Measurements from ENCODE around the gene TNFRSF25. TPM values are rescaled to one million over a fixed set of nuclear protein-coding genes. Genes with fewer than 3 reads are reported as not detected.

The TNFRSF25 gene
- polyA plus RNA-seq, 1 of the 3 experiments (the other 2 are of a cell fraction) = 20.8 TPM

- peaks cover 6 to 14% of the 10 kb centered on the region in 2 experiments; a peak in 1 of 4 replicates for H3K4me1 ChIP-seq (ENCODE audit: control insufficient read depth in 1 of 2, insufficient read depth in 2 of 2, low read depth in 1 of 2, low read length in 1 of 2)
- H3F3A ChIP-seq (replicated peaks; ENCODE audit: insufficient read depth) = no peaks in the 10 kb centered on the region
- no peak for DNase-seq
- H3K9me2 ChIP-seq = no peaks in the 10 kb centered on the region
- no peak overlapping the region for H3K27ac ChIP-seq (ENCODE audit: low read depth in 2 of 2, low read length in 1 of 2)
- H3K79me2 ChIP-seq (ENCODE audit: insufficient read depth) = no peaks in the 10 kb centered on the region
- TF ChIP-seq POLR2AphosphoS5 (IDR thresholded peaks at IDR 0.05; ENCODE audit: low read depth, low read length) (no peak), CHD2 (IDR thresholded peaks at IDR 0.05; ENCODE audit: low read length, partially characterized antibody) (no peak), MAX (IDR thresholded peaks at IDR 0.05; ENCODE audit: low read depth) (no peak), RXRA (IDR thresholded peaks at IDR 0.05; ENCODE audit: borderline replicate concordance, low read depth) (no peak), SMC3 (IDR thresholded peaks at IDR 0.05; ENCODE audit: low read depth, low read length) (no peak), YY1 (IDR thresholded peaks at IDR 0.05; ENCODE audit: low read depth) (no peak), EP300 (IDR thresholded peaks at IDR 0.05; ENCODE audit: borderline replicate concordance in 1 of 2, low read depth in 1 of 2, low read length in 1 of 2) (no peak)
- CTCF ChIA-PET = interaction anchor here (0.6 to 16.1 kb wide), 7 partner anchors 12 to 195 kb away, joined by 3 to 290 read pairs (median 6); no protein-coding TSS in a partner anchor
- POLR2A ChIA-PET = no interaction called here
- no peaks in the 10 kb centered on the region for H3K36me3 ChIP-seq (replicated peaks in 1 of 2; ENCODE audit: control insufficient read depth in 1 of 2, insufficient read depth in 2 of 2, low read length in 1 of 2)
- H4K20me1 ChIP-seq (ENCODE audit: insufficient read depth) = no peaks in the 10 kb centered on the region
- H3K4me3 ChIP-seq (ENCODE audit: low read depth in 2 of 2, low read length in 1 of 2) = no peak overlapping the region
- H3K9ac ChIP-seq = no peak overlapping the region
- 80% methylated on average over 1 of the region's 9 CpGs for WGBS (ENCODE audit: low lambda C conversion rate)
- H3K27me3 ChIP-seq (ENCODE audit: insufficient read depth) = peaks cover 17% of the 10 kb centered on the region
- H3K4me2 ChIP-seq = no peak overlapping the region
- no peak overlapping the region for H2AFZ ChIP-seq (ENCODE audit: low read depth)
- H3K9me3 ChIP-seq = no peaks in the 10 kb centered on the region
Observed at GRCh38 chr1:6426277-6426971, 39.5 kb downstream of the TNFRSF25 start.

- ChIA-PET CTCF (interaction anchor here (0.8 to 16.1 kb wide), 5 partner anchors 12 to 179 kb away, joined by 3 to 290 read pairs (median 10); no protein-coding TSS in a partner anchor), POLR2A (no interaction called here)
- Histone ChIP-seq H3K4me2 (no peak overlapping the region), H3K4me1 (ENCODE audit: control insufficient read depth in 1 of 2, insufficient read depth in 2 of 2, low read depth in 1 of 2, low read length in 1 of 2) (peaks cover 6 to 14% of the 10 kb centered on the region in 2 experiments; a peak in 1 of 4 replicates), H3K4me3 (ENCODE audit: low read depth in 2 of 2, low read length in 1 of 2) (no peak overlapping the region), H3K79me2 (ENCODE audit: insufficient read depth) (no peaks in the 10 kb centered on the region), H3K9me3 (no peaks in the 10 kb centered on the region), H3F3A (replicated peaks; ENCODE audit: insufficient read depth) (no peaks in the 10 kb centered on the region), H2AFZ (ENCODE audit: low read depth) (no peak overlapping the region), H4K20me1 (ENCODE audit: insufficient read depth) (no peaks in the 10 kb centered on the region), H3K27me3 (ENCODE audit: insufficient read depth) (peaks cover 17% of the 10 kb centered on the region), H3K9ac (no peak overlapping the region), H3K36me3 (replicated peaks in 1 of 2; ENCODE audit: control insufficient read depth in 1 of 2, insufficient read depth in 2 of 2, low read length in 1 of 2) (no peaks in the 10 kb centered on the region), H3K9me2 (no peaks in the 10 kb centered on the region), H3K27ac (ENCODE audit: low read depth in 2 of 2, low read length in 1 of 2) (no peak overlapping the region)
- WGBS (ENCODE audit: low lambda C conversion rate) = no CpG with 5 or more reads among the region's 6 CpGs
- TF ChIP-seq POLR2AphosphoS5 (IDR thresholded peaks at IDR 0.05; ENCODE audit: low read depth, low read length) (no peak), FOXJ3 (CRISPR knock-in tag; IDR thresholded peaks at IDR 0.05) (no peak), ELF1 (IDR thresholded peaks at IDR 0.05) (no peak), USF1 (IDR thresholded peaks at IDR 0.05; ENCODE audit: borderline replicate concordance, low read depth) (no peak), SMC3 (IDR thresholded peaks at IDR 0.05; ENCODE audit: low read depth, low read length) (no peak), GATA2 (CRISPR knock-in tag; IDR thresholded peaks at IDR 0.05) (no peak), YY1 (IDR thresholded peaks at IDR 0.05; ENCODE audit: low read depth) (no peak), FOSL2 (IDR thresholded peaks at IDR 0.05; ENCODE audit: borderline replicate concordance, low read depth) (no peak)
- no peak for DNase-seq
Observed at GRCh38 chr1:6425658-6426057, 40.3 kb downstream of the TNFRSF25 start.
